ENCODE data around the gene KLHL30.
A peak's percentile ranks its signal among the peaks of the same experiment; 100 is the strongest.

The KLHL30 gene

GRCh38 chr2:238148981-238149380 lies 10.5 kb downstream of the KLHL30 start:
- DNase-seq, result no peak

- no peak for DNase-seq
Observed at GRCh38 chr2:238149841-238150572, 11.5 kb downstream of the KLHL30 start.

GRCh38 chr2:238150686-238151085 lies 12.2 kb downstream of the KLHL30 start:
- DNase-seq, result no peak

GRCh38 chr2:238151205-238151604 lies 12.7 kb downstream of the KLHL30 start:
- no peak for DNase-seq

- no peak for DNase-seq
Observed at GRCh38 chr2:238151628-238152235, 13.3 kb downstream of the KLHL30 start.

GRCh38 chr2:238152771-238153688 lies 14.6 kb downstream of the KLHL30 start:
- no peak for DNase-seq

- no peak for DNase-seq
Observed at GRCh38 chr2:238154570-238154969, 16.1 kb downstream of the KLHL30 start.

- no peak for DNase-seq
Observed at GRCh38 chr2:238155051-238155760, 16.7 kb downstream of the KLHL30 start.

GRCh38 chr2:238155761-238156694 lies 17.6 kb downstream of the KLHL30 start:
- no peak for DNase-seq

GRCh38 chr2:238157506-238158017 lies 19.1 kb downstream of the KLHL30 start:
- no peak for DNase-seq

GRCh38 chr2:238158018-238158508 lies 19.6 kb downstream of the KLHL30 start:
- DNase-seq, result no peak

GRCh38 chr2:238158509-238159070 lies 20.1 kb downstream of the KLHL30 start, which contains the start of gene ERFE:
TSS of gene ERFE (plus strand) at chr2:238158970. CDS start at chr2:238159008, 38 bp downstream.
- DNase-seq, result peak; percentile 16

- no peak for DNase-seq
Observed at GRCh38 chr2:238159071-238159539, 20.6 kb downstream of the KLHL30 start.

- no peak for DNase-seq
Observed at GRCh38 chr2:238159661-238160205, 21.3 kb downstream of the KLHL30 start.

GRCh38 chr2:238160206-238161129 lies 22.0 kb downstream of the KLHL30 start:
- no peak for DNase-seq

- no peak for DNase-seq
Observed at GRCh38 chr2:238161291-238162051, 23.0 kb downstream of the KLHL30 start.

- no peak for DNase-seq
Observed at GRCh38 chr2:238162251-238162845, 23.9 kb downstream of the KLHL30 start.

- DNase-seq, result no peak
Observed at GRCh38 chr2:238162846-238163441, 24.5 kb downstream of the KLHL30 start.
